HepG2 (cell line): Measurements from ENCODE around the gene CELF6. TPM values are rescaled to one million over a fixed set of nuclear protein-coding genes. Genes with fewer than 3 reads are reported as not detected.

Experiments
- ATAC-seq: fragments of 200-7000 bp; cut with Tn5 transposase; 3 replicates; pipeline ENCODE4 v1.9.1; 2020; ENCODE audit warnings: mild to moderate bottlenecking, moderate library complexity
- BruUV-seq: library from RNA; stranded (reverse); fragments of 400-500 nt; replicated peaks from 2 replicates; lab custom pipeline; 2021; lab: Mats Ljungman, UMichigan
- CTCF ChIA-PET: fragments of 300-600 bp; formaldehyde crosslinking; extraction: SDS; loops from one replicate; lab custom pipeline; 2021; ENCODE audit warnings: low total read pairs, inconsistent platforms, low intra/inter-chr PET ratio; lab: Yijun Ruan, JAX
- POLR2A ChIA-PET: fragments of 350-600 bp; sonication (Branson Sonifier 250); formaldehyde crosslinking; loops from one replicate; lab custom pipeline; 2020; ENCODE audit warnings: antibody characterized with exemption, inconsistent platforms; lab: Yijun Ruan, JAX
- DNase-seq: peaks from one replicate; pipeline ENCODE4 v3.0.0-alpha.2; 2015; ENCODE audit warnings: low spot score
- FAIRE-seq: peaks from 3 replicates; lab custom pipeline; 2011; peaks lifted over from hg19 to GRCh38; lab: Jason Lieb, UNC
- H2AFZ ChIP-seq: one replicate; pipeline ENCODE4 v1.6.1; 2011; ENCODE audit warnings: low read length, inconsistent platforms
- H3K27ac ChIP-seq: fragments of 300-600 bp; 3 replicates; pipeline ENCODE4 v1.8.0; 2011; ENCODE audit warnings: mixed run types, mild to moderate bottlenecking, mixed read lengths, low read length, inconsistent platforms; ENCODE audit not compliant: insufficient read depth; ENCODE audit errors: extremely low read length
- H3K27me3 ChIP-seq, 2 experiments: fragments of 200-600 bp in 1 of 2; 2 replicates in 1 of 2; 3 replicates in 1 of 2; pipeline versions ENCODE4 v1.6.0 to v1.8.0; 2011; ENCODE audit warnings: low read length in 2 of 2, mild to moderate bottlenecking in 2 of 2, moderate library complexity in 2 of 2, inconsistent platforms in 1 of 2; ENCODE audit not compliant: insufficient read depth in 2 of 2, control insufficient read depth in 1 of 2
- H3K36me3 ChIP-seq, 2 experiments: fragments of 200-600 bp in 1 of 2; replicated peaks in 1 of 2; 2 replicates in 1 of 2; 3 replicates in 1 of 2; pipeline versions ENCODE4 v1.5.1 to v1.8.0; 2011; ENCODE audit warnings: low read length in 2 of 2, inconsistent platforms in 1 of 2; ENCODE audit not compliant: insufficient read depth in 2 of 2, control insufficient read depth in 1 of 2
- H3K4me1 ChIP-seq: 2 replicates; pipeline ENCODE4 v1.5.1; 2012; ENCODE audit warnings: low read length, inconsistent platforms; ENCODE audit not compliant: insufficient read depth
- H3K4me2 ChIP-seq: 2 replicates; pipeline ENCODE4 v1.6.0; 2011; ENCODE audit warnings: low read depth, low read length, inconsistent platforms
- H3K4me3 ChIP-seq, 3 experiments: fragments of 200-600 bp in 1 of 3; sonication (generic), shearing (Covaris generic) in 1 of 3; replicated peaks in 1 of 3; 2 replicates each; pipeline ENCODE4 v1.5.1; 2011 to 2016; ENCODE audit warnings: low read length in 3 of 3, inconsistent platforms in 2 of 3, low read depth in 2 of 3, mild to moderate bottlenecking in 2 of 3, control low read depth in 1 of 3, mixed read lengths in 1 of 3; ENCODE audit not compliant: insufficient read depth in 1 of 3
- H3K79me2 ChIP-seq: one replicate; pipeline ENCODE4 v1.6.1; 2011; ENCODE audit warnings: low read length, inconsistent platforms; ENCODE audit not compliant: insufficient read depth
- H3K9ac ChIP-seq: 2 replicates; pipeline ENCODE4 v1.6.0; 2011; ENCODE audit warnings: mild to moderate bottlenecking, low read depth, low read length, inconsistent platforms; ENCODE audit not compliant: insufficient read depth
- H3K9me3 ChIP-seq: 2 replicates; pipeline ENCODE4 v1.5.1; 2012; ENCODE audit warnings: mild to moderate bottlenecking, low read length
- H4K20me1 ChIP-seq: 2 replicates; pipeline ENCODE4 v1.6.0; 2011; ENCODE audit warnings: inconsistent platforms, mild to moderate bottlenecking, low read length, moderate library complexity; ENCODE audit not compliant: insufficient read depth
- ARID3A ChIP-seq: IDR thresholded peaks from 2 replicates; pipeline ENCODE4 v1.6.1; 2012; ENCODE audit warnings: low read depth, low read length, improper control_type of control experiment
- ARNTL ChIP-seq: sonication (generic); formaldehyde crosslinking; IDR thresholded peaks from 2 replicates; pipeline ENCODE4 v1.4.0; 2020; ENCODE audit warnings: mild to moderate bottlenecking, missing genetic modification reagents
- CSRNP2 ChIP-seq: sonication (generic); formaldehyde crosslinking; conservative IDR thresholded peaks from 2 replicates; pipeline ENCODE4 v1.8.0; 2022; ENCODE audit warnings: low read depth, missing genetic modification reagents
- IRF9 ChIP-seq: sonication (generic); formaldehyde crosslinking; IDR thresholded peaks from 2 replicates; pipeline ENCODE4 v1.8.0; 2022; ENCODE audit warnings: missing genetic modification reagents, mild to moderate bottlenecking, borderline replicate concordance
- MAFF ChIP-seq: IDR thresholded peaks from 2 replicates; pipeline ENCODE4 v1.6.1; 2011; ENCODE audit warnings: low read depth, low read length, improper control_type of control experiment
- MAFK ChIP-seq, 2 experiments: IDR thresholded peaks in 1 of 2; conservative IDR thresholded peaks in 1 of 2; 2 replicates each; pipeline ENCODE4 v1.6.1; 2011; ENCODE audit warnings: improper control_type of control experiment in 2 of 2, low read length in 2 of 2
- MEIS2 ChIP-seq: sonication (generic); formaldehyde crosslinking; IDR thresholded peaks from 2 replicates; pipeline ENCODE4 v1.9.0; 2021; ENCODE audit warnings: mild to moderate bottlenecking, missing genetic modification reagents
- NFE2L2 ChIP-seq: fragments of 150-350 bp; IDR thresholded peaks from 2 replicates; pipeline ENCODE4 v1.6.1; 2014; ENCODE audit warnings: low read length
- TRIM24 ChIP-seq: sonication (generic); formaldehyde crosslinking; IDR thresholded peaks from 2 replicates; pipeline ENCODE4 v1.8.0; 2022; ENCODE audit warnings: mild to moderate bottlenecking, missing genetic modification reagents
- ZNF33A ChIP-seq: sonication (generic); formaldehyde crosslinking; IDR thresholded peaks from 2 replicates; pipeline ENCODE4 v1.5.1; 2020; ENCODE audit warnings: missing genetic modification reagents, mild to moderate bottlenecking, moderate library complexity, borderline replicate concordance
- WGBS: methylation state at CpG from one replicate; pipeline ENCODE4 v1.1.6; 2017; ENCODE audit warnings: low lambda C conversion rate; 5-methylcytosine and 5-hydroxymethylcytosine counted together
- in situ Hi-C: cut with HindIII; loops from 2 replicates; pipeline ENCODE4 v1.10.0; 2017; ENCODE audit warnings: low pct_unique_long_range_greater_than_20kb; ENCODE audit not compliant: extremely low pct_ligation_motif_present
- intact Hi-C: fragments of 100-400 bp; cut with micrococcal nuclease; formaldehyde crosslinking; loops from one replicate; pipeline ENCODE4 v1.10.0; 2022; ENCODE audit not compliant: unreplicated experiment
- polyA plus RNA-seq, 8 experiments: library from polyadenylated mRNA; depleted of rRNA in 3 of 8; stranded (reverse) in 7 of 8; unstranded in 1 of 8; fragments of >200 nt; fragmentation: Illumina TruSeq in 4 of 8; extraction: Trizol in 4 of 8; gene quantifications; 2 replicates each; pipeline versions ENCODE4 v1.2.1 to v1.2.3, GENCODE V29; 2011 to 2016; ENCODE audit warnings: low read depth in 4 of 8, missing spikeins in 1 of 8, mixed read lengths in 1 of 8; ENCODE audit not compliant: insufficient read depth in 1 of 8
- total RNA-seq, 5 experiments: library from RNA; depleted of rRNA; stranded (reverse); fragments of >200 nt; fragmentation: Illumina TruSeq; extraction: Trizol; gene quantifications; 2 replicates each; pipeline ENCODE4 v1.2.3, GENCODE V29; 2016; ENCODE audit warnings: low read depth in 1 of 5

The CELF6 gene
- total and polyA plus RNA-seq, 2 of the 13 experiments (the other 11 are each of a cell fraction or from before 2014, with no cell fraction given): 0.49 to 0.94 TPM

GRCh38 chr15:72339777-72340177, 19.8 kb upstream of the CELF6 start:
- no TSS peak for BruUV-seq
- POLR2A ChIA-PET: no interaction called here
- FAIRE-seq: no peak

More at GRCh38 chr15:72339777-72340177, 19.8 kb upstream of the CELF6 start:
- Histone ChIP-seq H3K9ac (no peak overlapping the region), H3K4me1 (peaks cover 9% of the 10 kb centered on the region; the same call in 1 of the 2 replicates), H3K4me2 (no peak overlapping the region), H4K20me1 (no peaks in the 10 kb centered on the region), H3K79me2 (no peaks in the 10 kb centered on the region), H3K27me3 (no peaks in the 10 kb centered on the region), H3K27ac (no peak overlapping the region), H2AFZ (no peak overlapping the region), H3K4me3 (no peak overlapping the region), H3K9me3 (no peaks in the 10 kb centered on the region), H3K36me3 (peaks cover 1 to 5% of the 10 kb centered on the region in 2 experiments; a peak in 3 of 5 replicates)
- in situ Hi-C loops (no loop called here), intact Hi-C loops (loop anchor here (10.0 kb wide), 1 partner anchor 195 kb away; no protein-coding TSS in a partner anchor)
- TF ChIP-seq IRF9 (CRISPR knock-in tag) (no peak), CSRNP2 (CRISPR knock-in tag) (no peak), NFE2L2 (peak; percentile 54; the same call in 1 of the 2 replicates), MAFK (conservative IDR thresholded peaks at IDR 0.05 in 1 of 2, IDR thresholded peaks at IDR 0.05 in 1 of 2; ENCODE audit: low read length in 2 of 2) (peak; percentile 40 to 49; a peak in 3 of 4 replicates), ARNTL (CRISPR knock-in tag) (no peak), ARID3A (peak; percentile 9; the same call in 1 of the 2 replicates), ZNF33A (CRISPR knock-in tag) (no peak), MEIS2 (CRISPR knock-in tag) (no peak), MAFF (peak; percentile 44; the same call in 1 of the 2 replicates), TRIM24 (no peak)
- CTCF ChIA-PET: no interaction called here
- 69% methylated on average over 3 of the region's 3 CpGs for WGBS
- DNase-seq (peak; percentile 47), ATAC-seq (peak; percentile 55)
